Measurements from ENCODE around the gene SCN8A.

SCN8A gene

DNA sequence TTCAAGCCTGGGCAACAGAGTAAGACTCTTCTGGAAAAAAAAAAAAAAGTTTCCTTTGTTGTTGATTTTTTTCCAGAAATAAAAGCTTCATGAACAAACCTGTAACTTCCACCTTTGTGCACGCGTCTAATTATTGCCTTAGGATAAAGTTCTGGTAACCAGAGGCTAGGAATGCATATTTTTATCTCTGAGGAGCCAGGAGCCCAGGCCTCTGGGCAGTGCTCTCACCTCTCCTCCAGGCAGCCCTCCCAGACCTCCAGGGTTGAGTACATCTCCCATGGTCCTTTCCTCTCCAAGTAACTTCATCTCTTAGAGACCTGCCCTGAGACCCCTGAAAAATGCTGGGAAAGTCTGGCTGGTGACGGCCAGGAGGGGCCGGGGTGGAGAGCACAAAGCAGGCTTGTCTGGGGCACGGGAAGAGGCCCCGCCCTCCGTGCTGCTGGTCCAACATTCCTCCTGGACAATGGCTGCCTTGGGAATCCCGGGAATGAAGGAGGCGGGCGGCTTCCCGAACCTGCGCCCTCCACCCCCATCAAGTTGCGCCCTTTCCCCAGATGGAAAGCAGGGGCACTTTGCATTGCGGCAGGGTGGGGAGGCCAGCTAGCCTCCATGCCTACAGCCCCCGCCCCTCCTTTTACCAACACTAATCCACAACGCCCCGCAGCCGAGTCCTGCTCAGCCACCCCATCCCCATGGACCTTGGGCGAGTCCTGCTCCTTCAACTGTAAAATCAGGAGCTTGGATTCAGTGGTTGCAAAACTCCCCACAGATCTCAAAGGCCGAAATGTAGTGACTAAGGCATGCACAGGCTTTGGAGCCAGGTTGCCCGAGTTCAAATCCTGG is 264.8 kb downstream of the SCN8A start:
- DNase-seq (ENCODE audit: low read depth in 1 of 2, low spot score in 1 of 2): no peak
- in situ Hi-C loops (cut with HindIII; ENCODE audit: low pct_unique_long_range_greater_than_20kb, low sequenced_read_pairs): no loop called here
- no peak for TF ChIP-seq JUND (IDR thresholded peaks at IDR 0.05; ENCODE audit: low read depth)

DNA sequence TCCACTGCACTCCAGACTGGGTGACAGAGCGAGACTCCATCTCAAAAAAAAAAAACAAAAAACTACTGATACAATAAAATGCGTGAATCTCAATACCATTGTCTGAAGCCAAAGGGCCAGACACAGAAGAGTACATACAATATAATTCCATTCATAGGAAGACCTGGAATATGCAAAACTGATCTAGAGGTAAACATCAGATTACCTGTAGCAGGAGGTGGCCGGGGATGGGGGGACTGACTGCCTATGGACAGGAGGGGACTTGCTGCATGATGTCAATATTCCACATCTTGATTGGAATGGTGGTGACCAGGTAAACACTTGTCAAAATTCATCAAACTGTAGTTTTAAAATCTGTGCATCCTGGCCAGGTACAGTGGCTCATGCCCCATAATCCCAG is 270.0 kb downstream of the SCN8A start:
- no peak for DNase-seq (ENCODE audit: low read depth in 1 of 2, low spot score in 1 of 2)
- no peak for TF ChIP-seq JUND (IDR thresholded peaks at IDR 0.05; ENCODE audit: low read depth)
- in situ Hi-C loops (cut with HindIII; ENCODE audit: low pct_unique_long_range_greater_than_20kb, low sequenced_read_pairs): no loop called here

Data from T47D (cell line).